GM20000 (cell line): ENCODE data around the gene HDGF.

Source experiments
- DNase-seq: peaks from one replicate; pipeline ENCODE4 v3.0.0; 2012; ENCODE audit warnings: low spot score
- CTCF ChIP-seq: IDR thresholded peaks from 2 replicates; pipeline ENCODE4 v1.5.1; 2012; ENCODE audit warnings: mild to moderate bottlenecking, control low read depth; ENCODE audit errors: extremely low read depth, missing control alignments

The HDGF gene

GRCh38 chr1:156712626-156713025 lies 38.8 kb downstream of the HDGF start:
- DNase-seq: no peak
- TF ChIP-seq CTCF: no peak

- no peak for DNase-seq
These were observed 40.3 kb downstream of the HDGF start for GRCh38 chr1:156711011-156711817.

GRCh38 chr1:156709757-156710489 lies 41.6 kb downstream of the HDGF start:
- TF ChIP-seq CTCF: no peak
- DNase-seq: no peak

More at GRCh38 chr1:156711011-156711817, 40.3 kb downstream of the HDGF start:
- no peak for TF ChIP-seq CTCF

DNA sequence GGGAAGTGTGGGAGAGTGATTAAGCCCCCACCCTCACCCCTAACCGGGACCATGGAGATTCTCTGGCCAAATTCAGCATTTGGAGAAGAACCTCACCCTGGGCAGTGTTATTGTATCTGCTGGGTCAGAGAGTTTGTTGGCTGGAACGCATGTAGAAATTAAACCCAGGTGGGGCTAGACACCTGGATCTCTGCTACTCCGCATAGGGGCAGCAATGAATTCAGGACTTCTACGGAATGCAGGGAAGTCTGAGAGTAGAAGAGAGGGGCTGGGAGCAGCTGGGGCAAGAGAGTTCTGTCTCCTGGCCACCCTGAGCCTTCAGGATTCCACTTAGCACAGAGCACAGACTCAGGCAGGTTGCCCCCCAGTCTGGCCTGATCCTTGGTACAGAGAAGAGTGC lies 42.4 kb downstream of the HDGF start:
- DNase-seq: no peak
- no peak for TF ChIP-seq CTCF

GRCh38 chr1:156708218-156708661 lies 43.2 kb downstream of the HDGF start:
- DNase-seq: no peak
- TF ChIP-seq CTCF: no peak

GRCh38 chr1:156707417-156708217 lies 43.9 kb downstream of the HDGF start:
- DNase-seq: no peak
- TF ChIP-seq CTCF: no peak
